HG03432 (cell line): ENCODE data around the gene NKAIN2.
"Not testable (repeated sequence)": the region's sequence is repeated elsewhere in the genome, so short reads cannot be mapped to it uniquely, and the experiment has no call there.

ENCODE experiments used
- ATAC-seq: cut with Tn5 transposase; IDR thresholded peaks from one replicate; pipeline ENCODE4 v1.9.1; 2021; ENCODE audit warnings: mild to moderate bottlenecking, moderate library complexity; ENCODE audit not compliant: unreplicated experiment

The NKAIN2 gene

DNA sequence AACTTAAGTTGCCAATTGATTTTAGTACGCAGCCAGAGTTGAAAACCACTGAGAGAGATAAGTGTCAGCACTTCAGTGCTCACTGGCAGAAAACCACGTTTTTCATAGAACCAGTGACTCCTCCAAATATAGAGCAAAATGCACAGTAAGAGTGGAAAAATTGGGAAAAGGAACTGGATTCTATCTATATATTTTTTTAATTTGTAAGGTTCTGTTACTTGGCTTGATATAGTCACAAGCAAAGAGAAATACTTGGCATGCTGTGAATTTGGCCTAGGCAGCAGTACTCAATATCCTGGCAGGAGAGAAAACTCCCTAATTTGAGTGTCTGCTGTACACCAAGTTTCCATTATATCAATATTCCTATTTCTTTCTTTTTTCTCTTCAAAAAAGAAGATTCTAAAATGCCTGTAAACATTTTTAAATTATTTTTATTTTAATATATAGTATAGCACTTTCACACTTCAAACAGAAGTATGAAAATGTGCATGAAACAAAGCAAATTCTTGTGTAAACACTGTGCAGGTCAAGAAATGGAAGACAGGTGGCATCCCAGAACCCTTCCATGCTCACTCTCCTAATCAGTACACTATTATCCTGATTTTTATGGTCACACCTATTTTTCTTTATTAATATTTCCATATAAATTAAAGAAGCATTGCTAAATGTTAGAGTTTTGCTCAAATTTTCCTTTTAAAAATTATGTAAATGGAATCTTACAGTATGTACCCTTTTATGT is 596.8 kb downstream of the NKAIN2 start:
- no peak for ATAC-seq

DNA sequence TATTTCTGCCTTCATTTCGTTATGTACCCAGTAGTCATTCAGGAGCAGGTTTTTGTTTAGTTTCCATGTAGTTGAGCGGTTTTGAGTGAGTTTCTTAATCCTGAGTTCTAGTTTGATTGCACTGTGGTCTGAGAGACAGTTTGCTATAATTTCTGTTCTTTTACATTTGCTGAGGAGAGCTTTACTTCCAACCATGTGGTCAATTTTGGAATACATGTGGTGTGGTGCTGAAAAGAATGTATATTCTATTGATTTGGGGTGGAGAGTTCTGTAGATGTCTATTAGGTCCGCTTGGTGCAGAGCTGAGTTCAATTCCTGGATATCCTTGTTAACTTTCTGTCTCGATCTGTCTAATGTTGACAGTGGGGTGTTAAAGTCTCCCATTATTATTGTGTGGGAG is 606.8 kb downstream of the NKAIN2 start:
- ATAC-seq, result not testable (repeated sequence)

DNA sequence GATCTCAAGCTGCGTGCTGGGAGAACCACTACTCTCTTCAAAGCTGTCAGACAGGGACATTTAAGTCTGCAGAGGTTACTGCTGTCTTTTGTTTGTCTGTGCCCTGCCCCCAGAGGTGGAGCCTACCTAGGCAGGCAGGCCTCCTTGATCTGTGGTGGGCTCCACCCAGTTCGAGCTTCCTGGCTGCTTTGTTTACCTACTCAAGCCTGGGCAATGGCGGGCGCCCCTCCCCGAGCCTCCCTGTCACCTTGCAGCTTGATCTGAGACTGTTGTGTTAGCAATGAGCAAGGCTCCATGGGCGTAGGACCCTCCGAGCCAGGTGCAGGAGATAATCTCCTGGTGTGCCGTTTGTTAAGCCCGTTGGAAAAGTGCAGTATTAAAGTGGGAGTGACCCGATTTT is 609.0 kb downstream of the NKAIN2 start:
- not testable (repeated sequence) for ATAC-seq

DNA sequence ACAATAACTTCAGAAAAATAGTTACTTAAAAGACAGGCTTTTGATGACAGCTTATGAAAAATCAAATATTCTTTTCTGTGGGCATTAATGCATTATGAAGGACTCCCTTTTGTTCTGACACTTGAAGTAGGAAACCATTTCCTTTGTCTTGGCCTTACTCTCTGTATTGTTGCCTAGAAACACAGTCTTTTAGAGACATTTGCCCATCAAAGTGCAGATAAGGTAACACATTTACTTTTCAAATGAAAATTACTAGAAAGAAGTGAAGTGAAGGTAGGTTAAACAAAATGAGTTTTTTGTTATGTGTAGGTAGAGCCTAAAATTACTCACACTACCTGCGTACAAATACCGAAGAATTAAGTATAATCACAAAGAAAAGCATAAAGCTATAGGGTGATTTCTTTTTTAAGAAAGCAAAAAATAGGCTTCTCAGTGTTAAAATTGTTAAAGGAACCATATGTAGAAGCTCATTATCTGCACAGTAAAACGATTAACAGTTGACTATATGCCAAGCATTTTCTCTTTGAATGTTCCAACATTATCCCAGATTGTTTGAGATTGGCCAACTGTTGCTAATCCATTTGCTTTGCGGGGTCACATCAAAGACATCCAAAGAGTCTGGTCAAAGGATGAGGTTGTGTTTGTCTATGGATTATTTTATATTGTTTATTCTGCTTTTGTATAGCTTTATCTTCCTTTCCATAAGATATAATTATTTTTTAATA is 616.6 kb downstream of the NKAIN2 start:
- ATAC-seq, result no peak

DNA sequence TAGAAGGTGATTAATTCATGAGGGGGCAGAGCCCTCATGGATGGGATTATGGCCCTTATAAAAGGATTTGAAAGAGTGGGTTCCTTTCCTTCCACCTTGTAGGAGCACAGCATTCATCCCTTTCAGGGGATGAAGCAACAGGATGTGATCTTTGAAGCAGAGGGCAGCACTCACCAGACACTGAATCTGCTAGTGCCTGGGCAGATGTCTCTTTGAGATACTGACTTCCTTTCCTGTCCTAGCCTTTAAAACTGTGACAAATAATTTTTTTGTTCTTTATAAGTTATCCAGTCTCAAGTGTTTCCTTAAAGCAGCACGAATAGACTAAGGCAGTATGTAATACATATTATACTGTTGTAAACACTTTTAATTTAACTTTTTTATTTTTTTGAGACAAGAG is 620.0 kb downstream of the NKAIN2 start:
- ATAC-seq, result no peak

DNA sequence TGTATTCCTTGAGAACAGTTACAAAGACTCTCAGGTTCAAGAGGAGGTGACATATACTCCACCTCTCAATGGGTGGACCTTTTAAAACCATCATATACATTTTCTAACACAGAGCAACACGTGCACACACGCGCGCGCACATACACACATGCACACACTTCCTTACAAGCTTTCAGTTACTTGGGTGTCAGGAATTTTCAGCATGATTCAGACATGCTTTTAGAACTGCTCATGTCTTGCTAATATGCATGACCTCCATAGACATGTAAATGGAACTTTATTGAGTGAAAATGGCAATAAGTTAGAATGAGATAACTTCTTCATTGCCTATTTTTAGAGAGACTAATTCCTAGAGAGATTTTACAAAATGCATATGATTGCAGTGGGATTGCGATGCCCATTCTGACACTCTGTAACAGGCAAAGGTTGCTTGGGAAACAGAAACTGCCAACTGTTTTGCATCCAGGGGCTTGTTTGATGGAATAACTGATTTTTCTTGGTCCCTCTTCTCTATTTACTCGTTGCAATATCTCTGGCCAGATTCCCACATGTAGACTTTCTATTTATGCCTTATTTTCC is 627.2 kb downstream of the NKAIN2 start:
- no peak for ATAC-seq

DNA sequence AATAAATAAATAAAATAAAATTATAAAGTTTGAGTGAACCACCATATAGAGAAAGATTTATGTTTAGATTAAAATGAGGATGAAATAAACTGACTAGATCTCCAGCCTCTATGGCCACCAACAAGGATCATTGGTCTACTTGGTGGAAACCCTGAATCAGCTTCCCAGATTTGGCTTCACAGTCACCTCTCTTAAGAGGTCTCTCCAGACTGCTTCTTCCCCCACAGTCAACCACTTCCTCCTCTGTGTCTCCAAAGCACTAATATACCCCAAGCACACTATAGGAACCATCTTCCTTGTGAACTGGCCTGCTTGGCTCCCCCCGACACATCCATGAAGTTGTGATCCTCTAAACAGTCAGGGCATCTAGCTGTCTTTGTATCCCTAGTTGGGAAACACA is 629.0 kb downstream of the NKAIN2 start:
- no peak for ATAC-seq

DNA sequence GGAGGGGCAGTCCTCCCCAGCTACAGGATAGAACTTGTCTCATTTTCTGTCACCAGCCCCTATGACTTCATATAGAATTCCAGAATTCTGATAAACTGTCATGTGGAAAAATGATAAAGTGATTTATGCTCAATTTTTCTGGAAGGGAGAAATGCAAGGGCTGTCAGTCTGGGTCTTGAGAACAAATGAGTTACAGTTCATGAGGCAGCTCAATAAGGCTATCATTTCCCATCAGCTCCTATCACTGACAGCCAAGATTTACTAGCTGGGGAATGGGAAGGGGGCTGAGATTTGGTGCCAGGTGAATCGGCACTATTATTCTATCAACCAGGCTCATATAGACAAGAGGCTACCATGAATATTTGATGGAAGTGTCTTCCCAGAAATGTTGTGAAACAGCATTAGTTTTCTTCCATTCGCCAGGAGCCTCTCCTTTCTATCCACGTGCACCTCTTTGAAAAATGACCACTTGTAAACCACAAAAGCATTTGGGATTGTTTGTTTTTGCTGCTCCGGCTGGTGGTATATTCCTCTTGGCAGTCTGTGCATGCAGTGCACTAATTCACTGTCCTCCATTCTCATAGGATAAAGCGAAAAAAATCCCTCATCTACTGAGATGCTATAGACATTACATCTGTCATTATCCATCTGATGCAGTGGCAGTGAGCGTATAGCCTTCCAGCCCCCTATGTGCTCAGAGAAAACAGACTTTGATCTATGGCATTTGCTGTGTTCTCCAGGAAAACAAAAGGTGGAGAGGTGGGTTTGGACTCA is 629.9 kb downstream of the NKAIN2 start:
- ATAC-seq, result no peak

DNA sequence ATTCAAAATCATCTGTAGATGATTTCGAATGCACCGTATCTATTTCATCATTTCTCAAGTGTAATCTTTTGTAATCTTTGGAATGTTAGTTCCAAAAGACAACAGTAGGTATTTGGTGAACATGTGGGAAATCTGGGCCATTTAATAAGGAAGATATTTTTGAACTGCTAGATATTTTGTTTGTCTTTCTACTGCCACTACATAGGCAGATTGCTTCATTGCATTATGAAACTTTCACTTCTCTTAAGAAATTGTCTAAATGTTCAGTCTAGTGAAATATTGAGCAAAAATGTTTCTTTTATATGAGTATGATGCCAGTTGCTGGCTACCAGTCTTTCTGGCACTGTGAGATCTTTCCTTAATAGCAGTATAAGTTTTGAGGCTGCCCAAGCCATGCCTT is 630.8 kb downstream of the NKAIN2 start:
- ATAC-seq, result no peak

DNA sequence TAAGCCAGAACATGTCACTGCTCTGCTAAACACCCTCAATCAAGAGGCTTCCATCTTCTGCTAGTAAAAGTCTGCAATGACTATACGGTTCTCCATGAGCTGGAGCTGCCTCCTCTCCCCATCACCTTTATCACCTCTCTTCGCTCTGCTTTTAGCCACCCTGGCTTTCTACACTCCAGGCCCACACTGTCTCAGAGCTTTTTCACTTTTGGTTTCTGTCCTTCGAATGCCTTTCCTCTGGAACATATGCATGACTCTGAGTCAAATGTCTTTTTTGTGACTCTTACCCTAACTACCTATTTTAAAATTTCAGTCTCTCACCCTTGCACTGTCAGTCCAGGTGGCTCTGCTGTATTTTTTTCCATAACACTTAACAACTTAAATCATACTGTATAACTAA is 633.1 kb downstream of the NKAIN2 start:
- ATAC-seq, result peak; percentile 62

DNA sequence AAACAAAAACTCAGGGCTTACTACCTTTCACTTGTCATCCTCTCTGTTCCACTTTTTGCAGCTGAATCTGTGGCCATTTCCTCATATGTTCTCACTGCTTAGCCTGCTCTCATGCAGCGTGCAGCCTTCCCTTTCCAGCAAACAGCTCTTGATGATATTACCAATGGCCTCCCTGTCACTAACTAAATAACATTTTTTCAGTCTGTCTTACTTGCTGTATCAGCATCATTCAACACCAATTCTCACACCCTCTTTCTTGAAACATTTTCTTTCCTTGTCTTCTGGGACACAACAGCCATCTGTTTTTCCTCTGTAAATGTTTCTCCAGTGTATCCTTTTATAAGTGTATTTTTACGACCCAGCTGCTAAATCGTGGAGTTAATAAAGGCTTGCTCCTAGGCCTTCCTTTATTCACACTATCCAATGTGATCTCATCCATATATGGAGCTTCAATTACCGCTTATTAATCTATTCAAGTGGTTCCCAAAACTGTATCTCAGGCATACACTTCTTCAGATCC is 634.9 kb downstream of the NKAIN2 start:
- no peak for ATAC-seq

DNA sequence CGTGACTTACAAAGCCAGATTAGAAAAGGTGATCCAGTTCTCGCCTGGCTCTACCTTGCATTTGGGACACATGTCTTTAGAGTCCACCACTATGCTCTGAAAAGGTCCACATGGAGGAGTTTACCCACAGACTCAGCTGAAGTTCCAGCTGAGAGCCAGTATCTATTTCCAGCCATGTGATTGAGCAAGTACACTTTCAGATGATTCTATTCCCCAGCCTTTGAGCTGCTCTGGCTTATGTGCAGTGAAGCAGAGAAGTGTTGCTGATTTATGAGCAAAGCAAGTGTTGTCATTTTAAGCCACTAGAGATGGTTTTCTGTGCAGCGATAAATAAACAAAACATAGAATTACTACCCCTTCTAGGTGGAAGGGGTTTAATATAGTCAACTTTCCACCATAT is 637.8 kb downstream of the NKAIN2 start:
- ATAC-seq, result no peak

DNA sequence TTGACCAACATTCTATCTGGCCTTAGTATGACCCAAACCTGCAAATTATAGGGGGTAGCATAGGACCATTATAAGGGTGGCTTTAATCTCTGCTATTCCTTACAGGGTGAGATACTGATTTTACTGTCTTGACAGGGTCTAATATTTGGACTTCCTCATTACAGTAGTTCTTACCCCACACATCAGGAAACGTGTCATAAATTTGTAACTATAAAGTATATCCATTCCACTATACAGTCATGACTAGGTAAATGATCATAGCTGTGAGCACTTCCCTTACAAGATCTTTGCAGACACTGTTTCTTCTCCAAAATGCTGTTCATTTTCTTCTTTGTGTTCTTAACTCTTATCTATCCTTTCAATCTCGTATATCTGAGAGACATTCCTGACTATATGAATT is 639.9 kb downstream of the NKAIN2 start:
- no peak for ATAC-seq

DNA sequence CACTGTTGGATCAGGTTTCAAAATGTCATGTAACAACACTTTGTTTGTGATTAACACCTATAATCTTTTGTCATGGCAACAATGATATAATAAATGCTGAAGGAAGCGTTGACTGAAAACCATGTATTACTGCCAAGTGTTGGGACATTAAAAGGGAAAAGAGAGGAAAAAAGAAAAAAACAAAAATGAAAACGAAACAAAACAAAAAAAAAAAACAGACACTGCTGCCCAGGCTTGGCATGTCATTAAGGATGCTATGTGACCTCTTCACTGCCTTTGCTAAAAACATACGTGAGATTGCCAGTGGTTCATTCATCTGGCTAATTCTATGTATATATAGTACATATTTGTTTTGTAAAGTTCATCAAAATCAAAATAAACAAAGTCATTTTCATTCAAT is 641.9 kb downstream of the NKAIN2 start:
- no peak for ATAC-seq

DNA sequence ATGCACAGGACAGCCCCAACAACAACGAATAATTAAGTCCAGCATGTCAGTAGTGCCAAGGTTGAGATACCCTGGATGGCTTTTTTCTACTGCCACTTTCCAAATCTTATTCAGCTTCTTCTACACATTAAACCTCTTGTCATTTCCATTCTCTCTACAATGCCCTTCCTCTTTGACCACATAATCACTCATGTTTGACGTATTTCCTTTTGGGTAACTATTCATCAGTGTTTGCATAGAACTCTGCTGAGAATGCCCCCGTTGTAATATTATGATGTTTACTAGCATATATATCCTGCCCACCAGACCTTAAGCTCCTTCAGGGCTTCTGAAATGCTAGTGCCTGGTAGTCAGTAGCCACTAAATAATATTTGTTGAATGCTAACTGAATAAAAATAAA is 643.3 kb downstream of the NKAIN2 start:
- no peak for ATAC-seq

DNA sequence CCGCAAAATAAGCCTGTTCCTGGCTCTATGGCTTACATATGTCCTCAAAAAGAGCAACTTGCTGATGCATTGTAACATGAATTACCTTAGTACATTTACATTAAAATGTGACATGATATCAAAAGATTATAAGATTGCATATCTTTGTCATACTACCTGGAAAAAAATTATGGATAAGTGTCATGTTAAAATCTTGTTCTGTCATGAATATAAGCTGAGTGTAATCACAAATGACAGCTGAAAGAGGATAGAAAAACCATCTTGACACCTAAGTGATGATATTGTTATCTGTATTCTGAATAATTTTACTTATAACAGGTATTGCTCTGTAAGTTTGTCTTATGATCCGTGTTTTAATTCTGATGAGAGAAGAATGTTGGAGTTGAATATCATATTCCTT is 655.6 kb downstream of the NKAIN2 start:
- no peak for ATAC-seq

DNA sequence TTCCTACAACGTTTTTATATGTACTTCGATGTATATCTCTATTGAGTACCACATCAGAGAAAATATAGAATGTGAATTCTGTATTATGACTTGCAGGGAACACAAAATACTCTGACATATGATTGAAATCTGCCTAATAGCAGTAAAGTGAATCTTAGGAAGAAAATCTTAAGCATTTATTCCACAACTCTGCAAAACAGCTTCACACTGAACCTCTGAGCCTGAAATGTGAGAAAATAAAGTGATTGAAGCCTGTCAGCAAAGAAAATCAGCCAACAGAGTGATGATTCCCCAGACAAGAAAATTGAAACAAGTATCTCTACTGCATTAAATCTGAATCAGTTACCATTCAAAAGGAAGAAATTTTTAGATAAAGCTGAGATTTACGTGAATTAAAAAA is 659.1 kb downstream of the NKAIN2 start:
- ATAC-seq, result no peak

DNA sequence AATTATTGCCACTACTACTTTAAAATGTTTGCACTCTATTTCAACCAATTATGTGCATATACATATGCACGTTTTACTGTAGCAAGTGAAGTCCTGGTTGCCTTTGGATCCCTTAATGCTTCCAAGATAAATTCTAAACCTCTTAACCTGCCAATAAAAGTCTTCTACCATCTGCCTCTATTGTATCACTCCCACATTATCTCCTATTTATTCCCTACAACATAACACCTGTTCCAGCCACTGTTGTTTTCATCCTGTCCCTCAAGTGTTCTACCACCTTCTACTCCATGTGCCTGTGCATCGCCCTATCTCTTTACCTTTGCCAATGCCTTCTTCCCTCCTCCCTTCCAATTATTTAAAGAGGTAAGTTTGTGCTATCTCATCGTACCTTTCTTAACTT is 659.6 kb downstream of the NKAIN2 start:
- no peak for ATAC-seq

DNA sequence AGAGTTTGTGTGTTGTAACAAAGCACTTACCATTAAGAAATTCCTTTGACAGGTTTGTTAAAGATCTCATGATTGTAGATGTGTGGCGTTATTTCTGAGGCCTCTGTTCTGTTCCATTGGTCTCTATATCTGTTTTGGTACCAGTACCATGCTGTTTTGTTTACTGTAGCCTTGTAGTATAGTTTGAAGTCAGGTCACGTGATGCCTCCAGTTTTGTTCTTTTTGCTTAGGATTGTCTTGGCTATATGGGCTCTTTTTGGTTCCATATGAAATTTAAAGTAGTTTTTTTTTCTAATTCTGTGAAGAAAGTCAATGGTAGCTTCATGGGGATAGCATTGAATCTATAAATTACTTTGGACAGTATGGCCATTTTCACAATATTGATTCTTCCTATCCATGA is 660.9 kb downstream of the NKAIN2 start:
- ATAC-seq, result not testable (repeated sequence)

DNA sequence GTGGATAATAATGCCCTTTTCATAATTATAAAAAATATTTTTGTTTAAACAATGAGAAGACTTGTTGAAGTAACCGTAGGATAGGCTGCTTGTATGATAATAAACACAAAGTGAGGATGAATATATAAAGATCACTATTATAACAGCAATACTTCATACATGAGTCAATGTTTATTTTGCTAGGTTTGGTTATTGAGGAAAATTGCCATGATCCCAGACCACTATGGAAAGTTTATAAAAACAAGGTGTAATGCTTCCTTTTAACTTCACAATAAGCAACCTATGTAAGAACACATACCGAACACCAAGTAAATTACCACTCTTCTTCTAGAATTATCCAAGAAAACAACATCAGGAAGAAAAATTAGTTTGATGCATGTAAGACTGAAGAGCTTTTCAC is 663.3 kb downstream of the NKAIN2 start:
- no peak for ATAC-seq

DNA sequence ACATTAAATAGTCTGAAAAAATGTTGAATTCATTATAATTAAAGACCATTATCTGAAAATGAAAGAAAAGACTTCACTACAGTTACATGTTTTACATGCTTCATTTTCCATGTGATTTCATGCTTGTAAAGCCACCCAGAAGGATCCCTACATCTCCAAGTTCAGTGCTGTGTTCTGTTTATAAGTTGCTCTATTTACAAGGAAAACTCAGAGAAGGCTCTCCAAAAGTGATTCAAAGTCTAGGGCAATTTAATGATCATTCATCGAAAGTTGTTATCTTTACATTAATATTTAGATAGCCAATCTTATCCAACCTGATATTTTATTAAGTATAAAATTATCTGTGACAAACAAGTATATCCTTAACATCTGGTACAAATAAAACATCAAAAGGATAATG is 663.7 kb downstream of the NKAIN2 start:
- ATAC-seq, result no peak
